ENCODE measurements around the gene ACMSD. TPM values are rescaled to one million over a fixed set of nuclear protein-coding genes. Genes with fewer than 3 reads are reported as not detected.

The ACMSD gene
- total and polyA plus RNA-seq, 2 donors (not counting 1 experiment from before 2014, with no cell fraction given) = not detected

- Histone ChIP-seq H2AFZ (ENCODE audit: low read length) (no peak overlapping the region), H3K4me2 (ENCODE audit: extremely low read depth, insufficient read depth, low read length) (no peak overlapping the region), H4K20me1 (ENCODE audit: control insufficient read depth, extremely low read depth, insufficient read depth, low read length) (no peaks in the 10 kb centered on the region), H3K4me3 (replicated peaks in 1 of 4; ENCODE audit: control extremely low read depth in 1 of 4, insufficient read depth in 1 of 4, low read depth in 3 of 4, low read length in 4 of 4) (no peak overlapping the region), H3K27me3 (ENCODE audit: control insufficient read depth, insufficient read depth, low read length) (peaks cover 4% of the 10 kb centered on the region), H3K9me3 (ENCODE audit: control insufficient read depth, insufficient read depth, low read depth, low read length) (no peaks in the 10 kb centered on the region), H3K79me2 (ENCODE audit: control insufficient read depth, insufficient read depth, low read length) (no peaks in the 10 kb centered on the region), H3K9ac (ENCODE audit: insufficient read depth, low read length) (no peak overlapping the region), H3K4me1 (ENCODE audit: control insufficient read depth, extremely low read depth, insufficient read depth, low read length) (no peaks in the 10 kb centered on the region), H3K27ac (ENCODE audit: insufficient read depth, low read length) (no peak overlapping the region), H3K36me3 (ENCODE audit: control insufficient read depth, insufficient read depth, low read length) (no peaks in the 10 kb centered on the region)
- TF ChIP-seq, protein P1, sequence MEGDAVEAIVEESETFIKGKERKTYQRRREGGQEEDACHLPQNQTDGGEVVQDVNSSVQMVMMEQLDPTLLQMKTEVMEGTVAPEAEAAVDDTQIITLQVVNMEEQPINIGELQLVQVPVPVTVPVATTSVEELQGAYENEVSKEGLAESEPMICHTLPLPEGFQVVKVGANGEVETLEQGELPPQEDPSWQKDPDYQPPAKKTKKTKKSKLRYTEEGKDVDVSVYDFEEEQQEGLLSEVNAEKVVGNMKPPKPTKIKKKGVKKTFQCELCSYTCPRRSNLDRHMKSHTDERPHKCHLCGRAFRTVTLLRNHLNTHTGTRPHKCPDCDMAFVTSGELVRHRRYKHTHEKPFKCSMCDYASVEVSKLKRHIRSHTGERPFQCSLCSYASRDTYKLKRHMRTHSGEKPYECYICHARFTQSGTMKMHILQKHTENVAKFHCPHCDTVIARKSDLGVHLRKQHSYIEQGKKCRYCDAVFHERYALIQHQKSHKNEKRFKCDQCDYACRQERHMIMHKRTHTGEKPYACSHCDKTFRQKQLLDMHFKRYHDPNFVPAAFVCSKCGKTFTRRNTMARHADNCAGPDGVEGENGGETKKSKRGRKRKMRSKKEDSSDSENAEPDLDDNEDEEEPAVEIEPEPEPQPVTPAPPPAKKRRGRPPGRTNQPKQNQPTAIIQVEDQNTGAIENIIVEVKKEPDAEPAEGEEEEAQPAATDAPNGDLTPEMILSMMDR (conservative IDR thresholded peaks at IDR 0.05 in 1 of 2, IDR thresholded peaks at IDR 0.05 in 1 of 2; ENCODE audit: low read depth in 1 of 2, low read length in 2 of 2) = no peak
- TF ChIP-seq EZH2 (IDR thresholded peaks at IDR 0.05; ENCODE audit: low read length, missing control alignments) = no peak
- DNase-seq (ENCODE audit: low read depth in 2 of 2) = no peak
Observed at GRCh38 chr2:134792186-134792585, 46.2 kb upstream of the ACMSD start.

GRCh38 chr2:134795765-134796164 is 42.7 kb upstream of the ACMSD start:
- H3K27me3 ChIP-seq (ENCODE audit: control insufficient read depth, insufficient read depth, low read length) = peaks cover 4% of the 10 kb centered on the region
- no peak overlapping the region for H3K9ac ChIP-seq (ENCODE audit: insufficient read depth, low read length)
- H3K79me2 ChIP-seq (ENCODE audit: control insufficient read depth, insufficient read depth, low read length) = no peaks in the 10 kb centered on the region
- no peak overlapping the region for H3K4me2 ChIP-seq (ENCODE audit: extremely low read depth, insufficient read depth, low read length)
- H3K4me1 ChIP-seq (ENCODE audit: control insufficient read depth, extremely low read depth, insufficient read depth, low read length) = no peaks in the 10 kb centered on the region
- TF ChIP-seq, protein P1 (conservative IDR thresholded peaks at IDR 0.05 in 1 of 2, IDR thresholded peaks at IDR 0.05 in 1 of 2; ENCODE audit: low read depth in 1 of 2, low read length in 2 of 2) = no peak
- TF ChIP-seq EZH2 (IDR thresholded peaks at IDR 0.05; ENCODE audit: low read length, missing control alignments) = no peak
- no peak for DNase-seq (ENCODE audit: low read depth in 2 of 2)
- no peaks in the 10 kb centered on the region for H3K36me3 ChIP-seq (ENCODE audit: control insufficient read depth, insufficient read depth, low read length)
- no peak overlapping the region for H2AFZ ChIP-seq (ENCODE audit: low read length)
- H3K4me3 ChIP-seq (replicated peaks in 1 of 4; ENCODE audit: control extremely low read depth in 1 of 4, insufficient read depth in 1 of 4, low read depth in 3 of 4, low read length in 4 of 4) = no peak overlapping the region
- no peaks in the 10 kb centered on the region for H4K20me1 ChIP-seq (ENCODE audit: control insufficient read depth, extremely low read depth, insufficient read depth, low read length)
- no peak overlapping the region for H3K27ac ChIP-seq (ENCODE audit: insufficient read depth, low read length)
- H3K9me3 ChIP-seq (ENCODE audit: control insufficient read depth, insufficient read depth, low read depth, low read length) = no peaks in the 10 kb centered on the region

GRCh38 chr2:134796373-134796772 is 42.0 kb upstream of the ACMSD start:
- Histone ChIP-seq H3K4me1 (ENCODE audit: control insufficient read depth, extremely low read depth, insufficient read depth, low read length) (no peaks in the 10 kb centered on the region), H3K9ac (ENCODE audit: insufficient read depth, low read length) (no peak overlapping the region), H3K9me3 (ENCODE audit: control insufficient read depth, insufficient read depth, low read depth, low read length) (no peaks in the 10 kb centered on the region), H4K20me1 (ENCODE audit: control insufficient read depth, extremely low read depth, insufficient read depth, low read length) (no peaks in the 10 kb centered on the region), H3K27ac (ENCODE audit: insufficient read depth, low read length) (no peak overlapping the region), H2AFZ (ENCODE audit: low read length) (no peak overlapping the region), H3K27me3 (ENCODE audit: control insufficient read depth, insufficient read depth, low read length) (peaks cover 4% of the 10 kb centered on the region), H3K79me2 (ENCODE audit: control insufficient read depth, insufficient read depth, low read length) (no peaks in the 10 kb centered on the region), H3K36me3 (ENCODE audit: control insufficient read depth, insufficient read depth, low read length) (no peaks in the 10 kb centered on the region), H3K4me3 (replicated peaks in 1 of 4; ENCODE audit: control extremely low read depth in 1 of 4, insufficient read depth in 1 of 4, low read depth in 3 of 4, low read length in 4 of 4) (no peak overlapping the region), H3K4me2 (ENCODE audit: extremely low read depth, insufficient read depth, low read length) (no peak overlapping the region)
- no peak for TF ChIP-seq EZH2 (IDR thresholded peaks at IDR 0.05; ENCODE audit: low read length, missing control alignments)
- TF ChIP-seq, protein P1 (conservative IDR thresholded peaks at IDR 0.05 in 1 of 2, IDR thresholded peaks at IDR 0.05 in 1 of 2; ENCODE audit: low read depth in 1 of 2, low read length in 2 of 2) = no peak
- DNase-seq (ENCODE audit: low read depth in 2 of 2) = no peak

Measured in fibroblast of lung (primary cell).